Measurements from ENCODE around the gene ARPC1B.
"Not testable (repeated sequence)": the region's sequence is repeated elsewhere in the genome, so short reads cannot be mapped to it uniquely, and the experiment has no call there.

ARPC1B gene

DNA sequence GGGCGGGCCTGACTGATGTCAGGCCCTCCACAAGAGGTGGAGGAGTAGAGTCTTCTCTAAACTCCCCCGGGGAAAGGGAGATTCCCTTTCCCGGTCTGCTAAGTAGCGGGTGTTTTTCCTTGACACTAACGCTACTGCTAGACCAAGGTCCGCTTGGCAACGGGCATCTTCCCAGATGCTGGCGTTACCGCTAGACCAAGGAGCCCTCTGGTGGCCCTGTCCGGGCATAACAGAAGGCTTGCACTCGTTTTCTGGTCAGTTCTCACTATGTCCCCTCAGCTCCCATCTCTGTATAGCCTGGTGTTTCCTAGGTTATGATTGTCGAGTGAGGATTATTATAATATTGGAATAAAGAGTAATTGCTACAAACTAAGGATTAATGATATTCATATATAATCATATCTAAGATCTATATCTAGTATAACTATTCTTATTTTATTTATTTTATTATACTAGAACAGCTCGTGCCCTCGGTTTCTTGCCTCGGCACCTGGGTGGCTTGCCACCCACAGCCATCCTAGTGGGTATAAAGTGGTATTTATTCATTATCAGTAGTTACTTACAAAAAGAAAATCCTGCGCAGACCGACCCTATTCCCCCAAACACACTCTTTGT is 41.1 kb downstream of the ARPC1B start:
- DNase-seq, result not testable (repeated sequence)

DNA sequence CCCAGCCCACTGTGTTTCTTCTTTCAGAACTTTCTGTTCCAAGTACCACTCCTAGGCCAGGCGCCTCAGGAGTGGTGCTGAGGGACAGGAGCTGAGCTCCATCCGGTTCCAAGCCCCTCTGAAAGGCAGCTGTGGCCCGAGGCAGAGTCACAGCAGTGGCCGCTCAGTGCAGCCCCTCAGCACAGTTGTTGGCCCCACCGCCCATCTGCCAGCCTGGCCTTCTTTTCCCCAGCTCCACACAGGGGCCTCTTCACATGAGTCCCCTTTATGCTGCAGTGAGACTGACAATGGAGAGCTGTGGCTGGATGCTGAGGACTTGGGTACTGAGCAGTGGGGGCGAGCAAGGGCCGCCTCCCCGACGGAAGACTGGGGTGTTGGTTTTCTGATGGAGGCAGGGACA is 43.7 kb downstream of the ARPC1B start:
- no peak for DNase-seq

GRCh38 chr7:99419323-99420021 is 44.9 kb downstream of the ARPC1B start:
- DNase-seq, result no peak

DNA sequence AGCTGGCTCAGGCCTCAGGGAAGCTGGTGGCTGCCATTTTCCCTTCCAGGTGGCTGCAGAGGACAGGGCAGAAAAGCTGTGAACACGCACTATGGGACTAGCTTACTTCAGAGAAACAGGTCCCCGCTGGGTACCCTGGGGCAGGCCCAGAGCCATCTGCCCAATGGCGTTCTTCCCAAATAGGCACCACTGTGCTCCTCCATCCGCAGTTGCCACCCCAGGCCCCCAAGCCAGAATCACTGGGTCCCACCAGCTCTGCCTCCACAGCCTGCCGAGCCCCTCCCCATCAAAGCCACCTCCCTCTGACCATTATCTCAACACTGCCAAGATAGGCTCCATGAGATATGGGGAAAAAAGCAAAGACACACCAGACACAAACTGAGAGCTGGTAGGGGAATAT is 45.7 kb downstream of the ARPC1B start:
- no peak for DNase-seq

DNA sequence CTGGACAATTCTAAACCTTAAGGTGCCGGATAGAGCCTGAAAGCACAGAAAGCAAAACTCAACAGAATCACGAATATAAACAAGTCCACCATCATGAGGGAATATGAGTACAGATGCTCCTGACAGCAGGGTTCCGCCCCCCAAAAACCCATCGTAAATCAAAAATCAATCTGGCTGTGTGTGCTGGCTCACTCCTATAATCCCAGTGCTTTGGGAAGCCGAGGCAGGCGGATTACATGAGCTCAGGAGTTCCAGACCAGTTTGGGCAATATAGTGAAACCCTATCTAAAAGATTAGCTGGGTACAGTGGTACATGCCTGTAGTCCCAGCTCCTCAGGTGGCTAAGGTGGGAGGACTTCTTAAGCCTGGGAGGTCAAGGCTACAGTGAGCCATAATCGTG is 46.5 kb downstream of the ARPC1B start:
- DNase-seq, result no peak

DNA sequence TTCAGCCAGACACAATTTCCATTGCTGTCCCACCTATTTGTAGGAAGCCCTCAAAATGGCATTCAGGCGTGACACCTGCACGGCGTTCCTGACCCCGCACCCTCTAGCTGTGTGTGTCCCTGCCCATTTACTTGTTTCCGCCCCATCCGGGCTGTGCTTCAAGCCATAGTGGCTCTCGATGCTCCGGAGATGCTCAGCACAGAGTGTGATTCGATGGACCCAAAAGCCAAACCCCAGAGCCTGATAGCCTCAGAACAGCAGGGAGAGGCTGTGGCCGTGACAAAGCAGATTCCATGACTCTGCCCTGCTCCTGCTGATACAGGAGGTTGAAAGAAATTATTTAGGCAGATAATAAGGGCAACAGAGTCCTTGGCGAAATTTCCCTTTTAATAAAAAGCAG is 47.7 kb downstream of the ARPC1B start:
- no peak for DNase-seq

DNA sequence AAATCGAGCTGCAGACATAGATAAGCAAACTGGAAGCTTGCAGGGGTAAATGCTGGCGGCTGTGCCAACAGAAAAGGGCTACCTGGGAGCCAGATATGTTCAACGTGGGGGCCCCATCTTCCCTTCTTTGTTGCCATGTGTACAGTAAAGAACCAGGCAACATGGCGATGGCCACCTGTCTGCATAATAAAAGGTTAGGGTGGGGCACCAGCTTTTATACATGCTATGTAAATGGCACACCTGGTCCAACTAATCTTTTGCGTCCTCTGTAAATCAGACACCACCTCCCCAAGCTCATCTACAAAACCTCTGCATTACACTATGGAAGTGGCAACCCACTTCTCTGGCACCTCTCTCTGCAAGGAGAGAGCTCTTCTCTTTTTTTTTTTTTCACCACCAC is 48.1 kb downstream of the ARPC1B start:
- DNase-seq, result no peak

GRCh38 chr7:99424932-99425730 is 50.6 kb downstream of the ARPC1B start:
- DNase-seq, result no peak

DNA sequence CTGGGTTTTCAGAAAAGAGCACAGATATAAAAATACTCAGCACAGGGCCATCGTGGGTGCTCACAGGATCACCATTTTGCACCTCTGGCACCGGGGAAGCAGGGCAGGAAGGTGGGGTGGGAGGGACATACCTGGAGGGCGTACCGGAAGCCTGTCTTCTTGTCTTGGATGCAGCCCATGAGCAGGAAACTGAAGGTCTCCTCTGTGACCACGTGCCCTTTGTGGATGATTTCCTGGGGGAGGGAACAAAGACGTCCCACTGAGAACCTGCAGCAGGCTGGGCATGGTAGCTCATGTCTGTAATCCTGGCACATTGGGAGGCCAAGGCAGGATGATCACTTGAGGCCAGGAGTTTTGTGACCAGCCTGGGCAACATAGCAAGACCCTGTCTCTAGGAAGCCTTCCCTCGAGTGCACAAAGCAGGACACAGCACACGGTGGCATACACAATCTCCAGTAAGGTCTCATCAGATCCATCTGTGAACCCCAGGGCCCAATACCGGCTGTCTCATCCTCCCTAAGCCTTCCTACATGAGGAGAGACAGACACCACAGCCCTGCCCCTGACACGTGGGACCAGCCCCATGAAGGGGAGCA is 54.5 kb downstream of the ARPC1B start:
- no peak for DNase-seq

- DNase-seq, result no peak
These were observed 55.2 kb downstream of the ARPC1B start for GRCh38 chr7:99429756-99430155.

DNA sequence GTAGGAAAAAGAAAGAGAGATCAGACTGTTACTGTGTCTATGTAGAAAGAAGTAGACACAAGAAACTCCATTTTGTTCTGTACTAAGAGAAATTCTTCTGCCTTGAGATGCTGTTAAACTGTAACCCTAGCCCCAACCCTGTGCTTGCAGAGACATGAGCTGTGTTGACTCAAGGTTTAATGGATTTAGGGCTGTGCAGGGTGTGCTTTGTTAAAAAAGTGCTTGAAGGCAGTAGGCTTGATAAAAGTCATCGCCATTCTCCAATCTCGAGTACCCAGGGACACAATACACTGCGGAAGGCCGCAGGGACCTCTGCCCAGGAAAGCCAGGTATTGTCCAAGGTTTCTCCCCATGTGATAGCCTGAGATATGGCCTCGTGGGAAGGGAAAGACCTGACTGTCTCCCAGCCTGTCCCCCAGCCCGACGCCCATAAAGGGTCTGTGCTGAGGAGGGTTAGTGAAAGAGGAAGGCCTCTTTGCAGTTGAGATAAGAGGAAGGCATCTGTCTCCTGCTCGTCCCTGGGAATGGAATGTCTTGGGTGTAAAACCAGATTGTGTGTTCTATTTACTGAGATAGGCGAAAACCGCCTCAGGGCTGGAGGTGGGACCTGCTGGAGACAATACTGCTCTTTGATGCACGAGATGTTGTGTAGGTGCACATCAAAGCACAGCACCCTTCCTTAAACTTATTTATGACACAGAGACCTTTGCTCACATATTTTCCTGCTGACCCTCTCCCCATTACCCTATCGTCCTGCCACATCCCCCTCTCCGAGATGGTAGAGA is 57.4 kb downstream of the ARPC1B start:
- not testable (repeated sequence) for DNase-seq

DNA sequence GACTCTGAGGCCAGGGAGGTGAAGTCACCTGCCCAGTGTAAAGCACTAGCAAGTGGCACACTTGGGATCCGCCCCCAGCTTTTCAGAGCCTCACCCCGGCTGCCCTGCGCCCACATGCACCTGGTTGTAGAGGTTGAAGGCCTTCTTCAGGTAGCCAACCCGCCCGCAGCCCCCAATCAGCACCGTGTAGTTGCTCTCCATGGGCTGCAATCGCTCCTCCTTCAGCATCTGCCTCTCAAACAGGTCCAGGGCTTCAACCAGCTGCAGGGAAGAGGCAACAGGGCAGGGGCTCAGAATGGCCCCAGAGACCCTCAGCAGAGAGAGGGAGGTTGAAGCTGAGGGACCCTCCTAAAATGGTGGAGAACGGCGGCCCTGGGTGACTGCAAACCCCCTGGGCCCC is 58.6 kb downstream of the ARPC1B start:
- no peak for DNase-seq

DNA sequence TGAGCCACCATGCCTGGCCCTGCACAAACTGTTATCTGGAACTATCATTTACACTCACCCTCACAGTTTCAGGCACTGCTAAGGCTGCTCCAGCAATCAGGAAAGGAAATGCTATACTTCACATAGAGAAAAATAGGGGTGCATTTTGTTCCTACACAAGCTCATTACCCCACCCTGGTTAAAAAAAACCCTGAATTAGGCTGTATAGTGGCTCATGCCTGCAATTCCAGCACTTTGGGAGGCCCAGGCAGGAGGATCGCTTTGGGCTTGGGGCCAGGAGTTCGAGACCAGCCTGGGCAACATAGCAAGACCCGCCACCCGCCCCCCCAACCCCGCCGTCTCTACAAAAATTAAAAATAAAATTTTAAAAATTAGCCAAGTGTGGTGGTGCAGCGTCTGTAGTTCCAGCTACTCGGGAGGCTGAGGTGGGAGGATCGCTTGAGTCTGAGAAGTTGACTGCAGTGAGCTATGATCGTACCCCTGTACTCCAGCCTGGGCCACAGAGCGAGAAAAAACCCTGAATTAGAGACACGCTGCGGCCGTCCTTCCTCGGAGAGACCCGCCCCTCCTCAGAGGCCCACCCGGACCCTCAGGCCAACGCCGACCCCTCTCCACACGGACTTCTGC is 63.5 kb downstream of the ARPC1B start:
- DNase-seq, result no peak

- DNase-seq, result peak; percentile 82
These were observed 64.3 kb downstream of the ARPC1B start, which contains the start of the genes CPSF4 and PTCD1 for GRCh38 chr7:99438573-99439480. Gene CPSF4, plus strand, starts transcription at chr7:99438943. Its CDS starts 140 bp downstream, at chr7:99439083. Gene PTCD1, minus strand, starts transcription at chr7:99438798. Its CDS starts 3,556 bp downstream, at chr7:99435242.

DNA sequence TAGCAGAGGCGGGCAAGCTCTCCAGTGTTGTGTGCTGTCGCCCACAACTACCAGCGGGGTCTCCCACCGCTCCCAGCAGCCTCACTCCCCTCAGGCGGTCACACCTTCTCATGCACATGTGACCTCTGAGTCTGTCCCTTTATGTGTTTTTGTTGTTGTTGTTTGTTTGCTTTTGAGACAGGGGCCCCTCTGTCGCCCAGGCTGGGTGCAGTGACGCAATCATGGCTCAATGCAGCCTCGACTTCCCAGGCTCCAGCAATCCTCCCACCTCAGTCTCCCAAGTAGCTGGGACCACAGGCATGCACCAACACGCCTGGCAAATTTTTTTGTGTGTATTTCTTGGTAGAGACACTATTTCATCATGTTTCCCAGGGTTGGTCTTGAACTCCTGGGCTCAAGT is 65.7 kb downstream of the ARPC1B start:
- DNase-seq, result no peak
